HepG2 (cell line): ENCODE results near the gene MCOLN3. TPM values are rescaled to one million over a fixed set of nuclear protein-coding genes. Genes with fewer than 3 reads are reported as not detected.

Experiments
- ATAC-seq: fragments of 200-7000 bp; cut with Tn5 transposase; 3 replicates; pipeline ENCODE4 v1.9.1; 2020; ENCODE audit warnings: mild to moderate bottlenecking, moderate library complexity
- BruUV-seq: library from RNA; stranded (reverse); fragments of 400-500 nt; replicated peaks from 2 replicates; lab custom pipeline; 2021; lab: Mats Ljungman, UMichigan
- CTCF ChIA-PET: fragments of 300-600 bp; formaldehyde crosslinking; extraction: SDS; loops from one replicate; lab custom pipeline; 2021; ENCODE audit warnings: low total read pairs, inconsistent platforms, low intra/inter-chr PET ratio; lab: Yijun Ruan, JAX
- POLR2A ChIA-PET: fragments of 350-600 bp; sonication (Branson Sonifier 250); formaldehyde crosslinking; loops from one replicate; lab custom pipeline; 2020; ENCODE audit warnings: antibody characterized with exemption, inconsistent platforms; lab: Yijun Ruan, JAX
- DNase-seq: peaks from one replicate; pipeline ENCODE4 v3.0.0-alpha.2; 2015; ENCODE audit warnings: low spot score
- FAIRE-seq: peaks from 3 replicates; lab custom pipeline; 2011; peaks lifted over from hg19 to GRCh38; lab: Jason Lieb, UNC
- H2AFZ ChIP-seq: one replicate; pipeline ENCODE4 v1.6.1; 2011; ENCODE audit warnings: low read length, inconsistent platforms
- H3K27ac ChIP-seq: fragments of 300-600 bp; 3 replicates; pipeline ENCODE4 v1.8.0; 2011; ENCODE audit warnings: mixed run types, mild to moderate bottlenecking, mixed read lengths, low read length, inconsistent platforms; ENCODE audit not compliant: insufficient read depth; ENCODE audit errors: extremely low read length
- H3K27me3 ChIP-seq, 2 experiments: fragments of 200-600 bp in 1 of 2; 2 replicates in 1 of 2; 3 replicates in 1 of 2; pipeline versions ENCODE4 v1.6.0 to v1.8.0; 2011; ENCODE audit warnings: low read length in 2 of 2, mild to moderate bottlenecking in 2 of 2, moderate library complexity in 2 of 2, inconsistent platforms in 1 of 2; ENCODE audit not compliant: insufficient read depth in 2 of 2, control insufficient read depth in 1 of 2
- H3K36me3 ChIP-seq, 2 experiments: fragments of 200-600 bp in 1 of 2; replicated peaks in 1 of 2; 2 replicates in 1 of 2; 3 replicates in 1 of 2; pipeline versions ENCODE4 v1.5.1 to v1.8.0; 2011; ENCODE audit warnings: low read length in 2 of 2, inconsistent platforms in 1 of 2; ENCODE audit not compliant: insufficient read depth in 2 of 2, control insufficient read depth in 1 of 2
- H3K4me1 ChIP-seq: 2 replicates; pipeline ENCODE4 v1.5.1; 2012; ENCODE audit warnings: low read length, inconsistent platforms; ENCODE audit not compliant: insufficient read depth
- H3K4me2 ChIP-seq: 2 replicates; pipeline ENCODE4 v1.6.0; 2011; ENCODE audit warnings: low read depth, low read length, inconsistent platforms
- H3K4me3 ChIP-seq, 3 experiments: fragments of 200-600 bp in 1 of 3; sonication (generic), shearing (Covaris generic) in 1 of 3; replicated peaks in 1 of 3; 2 replicates each; pipeline ENCODE4 v1.5.1; 2011 to 2016; ENCODE audit warnings: low read length in 3 of 3, inconsistent platforms in 2 of 3, low read depth in 2 of 3, mild to moderate bottlenecking in 2 of 3, control low read depth in 1 of 3, mixed read lengths in 1 of 3; ENCODE audit not compliant: insufficient read depth in 1 of 3
- H3K79me2 ChIP-seq: one replicate; pipeline ENCODE4 v1.6.1; 2011; ENCODE audit warnings: low read length, inconsistent platforms; ENCODE audit not compliant: insufficient read depth
- H3K9ac ChIP-seq: 2 replicates; pipeline ENCODE4 v1.6.0; 2011; ENCODE audit warnings: mild to moderate bottlenecking, low read depth, low read length, inconsistent platforms; ENCODE audit not compliant: insufficient read depth
- H3K9me3 ChIP-seq: 2 replicates; pipeline ENCODE4 v1.5.1; 2012; ENCODE audit warnings: mild to moderate bottlenecking, low read length
- H4K20me1 ChIP-seq: 2 replicates; pipeline ENCODE4 v1.6.0; 2011; ENCODE audit warnings: inconsistent platforms, mild to moderate bottlenecking, low read length, moderate library complexity; ENCODE audit not compliant: insufficient read depth
- CHD4 ChIP-seq: fragments of 200-600 bp; sonication (generic); IDR thresholded peaks from 2 replicates; pipeline ENCODE4 v1.7.0; 2017; ENCODE audit warnings: mild to moderate bottlenecking, low read length, borderline replicate concordance
- ELF4 ChIP-seq: sonication (generic); formaldehyde crosslinking; IDR thresholded peaks from 2 replicates; pipeline ENCODE4 v1.5.0; 2020; ENCODE audit warnings: missing genetic modification reagents, mild to moderate bottlenecking, moderate library complexity, borderline replicate concordance
- EP300 ChIP-seq, 3 experiments: sonication (generic) in 1 of 3; formaldehyde crosslinking in 1 of 3; IDR thresholded peaks; 2 replicates each; pipeline versions ENCODE4 v1.5.1 to v1.6.1; 2011 to 2020; ENCODE audit warnings: low read depth in 2 of 3, low read length in 2 of 3, borderline replicate concordance in 1 of 3, improper control_type of control experiment in 1 of 3, mild to moderate bottlenecking in 1 of 3, missing genetic modification reagents in 1 of 3, moderate library complexity in 1 of 3
- FOXJ3 ChIP-seq: sonication (generic); formaldehyde crosslinking; IDR thresholded peaks from 2 replicates; pipeline ENCODE4 v1.4.0; 2020; ENCODE audit warnings: missing genetic modification reagents, mild to moderate bottlenecking, borderline replicate concordance
- HNF4A ChIP-seq: sonication (generic); formaldehyde crosslinking; IDR thresholded peaks from 2 replicates; pipeline ENCODE4 v1.4.0; 2020; ENCODE audit warnings: missing genetic modification reagents
- KDM3A ChIP-seq: IDR thresholded peaks from 2 replicates; pipeline ENCODE4 v1.6.1; 2018; ENCODE audit warnings: low read depth, missing compliant biosample characterization
- MTA1 ChIP-seq: sonication (generic); formaldehyde crosslinking; IDR thresholded peaks from 2 replicates; pipeline ENCODE4 v1.4.0; 2020; ENCODE audit warnings: missing genetic modification reagents, mild to moderate bottlenecking, borderline replicate concordance
- NR2F6 ChIP-seq, 2 experiments: IDR thresholded peaks; 2 replicates each; pipeline ENCODE4 v1.6.1; 2016; ENCODE audit warnings: antibody characterized with exemption in 1 of 2, mild to moderate bottlenecking in 1 of 2
- ZKSCAN1 ChIP-seq: fragments of 150-350 bp; IDR thresholded peaks from 2 replicates; pipeline ENCODE4 v1.6.1; 2014; ENCODE audit warnings: low read length
- ZKSCAN5 ChIP-seq: sonication (generic); formaldehyde crosslinking; IDR thresholded peaks from 2 replicates; pipeline ENCODE4 v1.5.1; 2020; ENCODE audit warnings: mild to moderate bottlenecking, missing genetic modification reagents
- ZNF253 ChIP-seq: sonication (generic); formaldehyde crosslinking; IDR thresholded peaks from 2 replicates; pipeline ENCODE4 v1.8.0; 2022; ENCODE audit warnings: mild to moderate bottlenecking, missing genetic modification reagents, borderline replicate concordance
- ZNF607 ChIP-seq: sonication (generic); formaldehyde crosslinking; IDR thresholded peaks from 2 replicates; pipeline ENCODE4 v1.5.1; 2020; ENCODE audit warnings: missing genetic modification reagents, mild to moderate bottlenecking, borderline replicate concordance
- ZSCAN31 ChIP-seq: sonication (generic); formaldehyde crosslinking; IDR thresholded peaks from 2 replicates; pipeline ENCODE4 v1.5.0; 2020; ENCODE audit warnings: low read depth, mild to moderate bottlenecking, missing genetic modification reagents
- WGBS: methylation state at CpG from one replicate; pipeline ENCODE4 v1.1.6; 2017; ENCODE audit warnings: low lambda C conversion rate; 5-methylcytosine and 5-hydroxymethylcytosine counted together
- in situ Hi-C: cut with HindIII; loops from 2 replicates; pipeline ENCODE4 v1.10.0; 2017; ENCODE audit warnings: low pct_unique_long_range_greater_than_20kb; ENCODE audit not compliant: extremely low pct_ligation_motif_present
- intact Hi-C: fragments of 100-400 bp; cut with micrococcal nuclease; formaldehyde crosslinking; loops from one replicate; pipeline ENCODE4 v1.10.0; 2022; ENCODE audit not compliant: unreplicated experiment
- polyA plus RNA-seq, 8 experiments: library from polyadenylated mRNA; depleted of rRNA in 3 of 8; stranded (reverse) in 7 of 8; unstranded in 1 of 8; fragments of >200 nt; fragmentation: Illumina TruSeq in 4 of 8; extraction: Trizol in 4 of 8; gene quantifications; 2 replicates each; pipeline versions ENCODE4 v1.2.1 to v1.2.3, GENCODE V29; 2011 to 2016; ENCODE audit warnings: low read depth in 4 of 8, missing spikeins in 1 of 8, mixed read lengths in 1 of 8; ENCODE audit not compliant: insufficient read depth in 1 of 8
- total RNA-seq, 5 experiments: library from RNA; depleted of rRNA; stranded (reverse); fragments of >200 nt; fragmentation: Illumina TruSeq; extraction: Trizol; gene quantifications; 2 replicates each; pipeline ENCODE4 v1.2.3, GENCODE V29; 2016; ENCODE audit warnings: low read depth in 1 of 5
- TF ChIP-seq, protein P1 (sequence below): sonication (generic); formaldehyde crosslinking; IDR thresholded peaks from 2 replicates; pipeline ENCODE4 v1.5.0; 2020; ENCODE audit warnings: missing genetic modification reagents
- TF ChIP-seq, protein P2 (sequence below): sonication (generic); formaldehyde crosslinking; IDR thresholded peaks from 2 replicates; pipeline ENCODE4 v1.5.1; 2020; ENCODE audit warnings: mild to moderate bottlenecking, moderate library complexity, missing genetic modification reagents
- TF ChIP-seq, protein P3 (sequence below): fragments of 450-650 bp; IDR thresholded peaks from 2 replicates; pipeline ENCODE4 v1.6.1; 2017; ENCODE audit warnings: mild to moderate bottlenecking

Gene MCOLN3
- total and polyA plus RNA-seq, 2 of the 13 experiments (the other 11 are each of a cell fraction or from before 2014, with no cell fraction given) = 0.04 TPM

GRCh38 chr1:85058311-85058710, 10.0 kb upstream of the MCOLN3 start:
- H3K4me1 ChIP-seq = no peaks in the 10 kb centered on the region
- WGBS = 3% methylated on average over 1 of the region's 1 CpG
- H3K36me3 ChIP-seq = no peaks in the 10 kb centered on the region
- BruUV-seq = no TSS peak
- no peaks in the 10 kb centered on the region for H4K20me1 ChIP-seq
- no peak overlapping the region for H3K27ac ChIP-seq
- intact Hi-C loops (no loop called here), in situ Hi-C loops (no loop called here)
- no peak overlapping the region for H3K4me2 ChIP-seq
- no peak for DNase-seq
- no peak overlapping the region for H3K4me3 ChIP-seq
- H3K27me3 ChIP-seq = peaks cover 0 to 4% of the 10 kb centered on the region in 2 experiments; a peak in 1 of 5 replicates
- no peak overlapping the region for H2AFZ ChIP-seq
- POLR2A ChIA-PET = no interaction called here
- no peak for TF ChIP-seq MTA1
- no peak for TF ChIP-seq ELF4
- TF ChIP-seq HNF4A (CRISPR knock-in tag) = no peak
- no peak for TF ChIP-seq EP300 (IDR thresholded peaks at IDR 0.05; ENCODE audit: low read depth in 2 of 2, low read length in 2 of 2)
- no peak for TF ChIP-seq EP300 (CRISPR knock-in tag; IDR thresholded peaks at IDR 0.05; ENCODE audit: borderline replicate concordance)
- TF ChIP-seq ZKSCAN5 (CRISPR knock-in tag) = no peak
- TF ChIP-seq, protein P1, sequence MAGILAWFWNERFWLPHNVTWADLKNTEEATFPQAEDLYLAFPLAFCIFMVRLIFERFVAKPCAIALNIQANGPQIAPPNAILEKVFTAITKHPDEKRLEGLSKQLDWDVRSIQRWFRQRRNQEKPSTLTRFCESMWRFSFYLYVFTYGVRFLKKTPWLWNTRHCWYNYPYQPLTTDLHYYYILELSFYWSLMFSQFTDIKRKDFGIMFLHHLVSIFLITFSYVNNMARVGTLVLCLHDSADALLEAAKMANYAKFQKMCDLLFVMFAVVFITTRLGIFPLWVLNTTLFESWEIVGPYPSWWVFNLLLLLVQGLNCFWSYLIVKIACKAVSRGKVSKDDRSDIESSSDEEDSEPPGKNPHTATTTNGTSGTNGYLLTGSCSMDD (CRISPR knock-in tag) = no peak
- TF ChIP-seq, protein P2, sequence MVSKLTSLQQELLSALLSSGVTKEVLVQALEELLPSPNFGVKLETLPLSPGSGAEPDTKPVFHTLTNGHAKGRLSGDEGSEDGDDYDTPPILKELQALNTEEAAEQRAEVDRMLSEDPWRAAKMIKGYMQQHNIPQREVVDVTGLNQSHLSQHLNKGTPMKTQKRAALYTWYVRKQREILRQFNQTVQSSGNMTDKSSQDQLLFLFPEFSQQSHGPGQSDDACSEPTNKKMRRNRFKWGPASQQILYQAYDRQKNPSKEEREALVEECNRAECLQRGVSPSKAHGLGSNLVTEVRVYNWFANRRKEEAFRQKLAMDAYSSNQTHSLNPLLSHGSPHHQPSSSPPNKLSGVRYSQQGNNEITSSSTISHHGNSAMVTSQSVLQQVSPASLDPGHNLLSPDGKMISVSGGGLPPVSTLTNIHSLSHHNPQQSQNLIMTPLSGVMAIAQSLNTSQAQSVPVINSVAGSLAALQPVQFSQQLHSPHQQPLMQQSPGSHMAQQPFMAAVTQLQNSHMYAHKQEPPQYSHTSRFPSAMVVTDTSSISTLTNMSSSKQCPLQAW = no peak
- TF ChIP-seq FOXJ3 (CRISPR knock-in tag) = no peak
- TF ChIP-seq, protein P3, sequence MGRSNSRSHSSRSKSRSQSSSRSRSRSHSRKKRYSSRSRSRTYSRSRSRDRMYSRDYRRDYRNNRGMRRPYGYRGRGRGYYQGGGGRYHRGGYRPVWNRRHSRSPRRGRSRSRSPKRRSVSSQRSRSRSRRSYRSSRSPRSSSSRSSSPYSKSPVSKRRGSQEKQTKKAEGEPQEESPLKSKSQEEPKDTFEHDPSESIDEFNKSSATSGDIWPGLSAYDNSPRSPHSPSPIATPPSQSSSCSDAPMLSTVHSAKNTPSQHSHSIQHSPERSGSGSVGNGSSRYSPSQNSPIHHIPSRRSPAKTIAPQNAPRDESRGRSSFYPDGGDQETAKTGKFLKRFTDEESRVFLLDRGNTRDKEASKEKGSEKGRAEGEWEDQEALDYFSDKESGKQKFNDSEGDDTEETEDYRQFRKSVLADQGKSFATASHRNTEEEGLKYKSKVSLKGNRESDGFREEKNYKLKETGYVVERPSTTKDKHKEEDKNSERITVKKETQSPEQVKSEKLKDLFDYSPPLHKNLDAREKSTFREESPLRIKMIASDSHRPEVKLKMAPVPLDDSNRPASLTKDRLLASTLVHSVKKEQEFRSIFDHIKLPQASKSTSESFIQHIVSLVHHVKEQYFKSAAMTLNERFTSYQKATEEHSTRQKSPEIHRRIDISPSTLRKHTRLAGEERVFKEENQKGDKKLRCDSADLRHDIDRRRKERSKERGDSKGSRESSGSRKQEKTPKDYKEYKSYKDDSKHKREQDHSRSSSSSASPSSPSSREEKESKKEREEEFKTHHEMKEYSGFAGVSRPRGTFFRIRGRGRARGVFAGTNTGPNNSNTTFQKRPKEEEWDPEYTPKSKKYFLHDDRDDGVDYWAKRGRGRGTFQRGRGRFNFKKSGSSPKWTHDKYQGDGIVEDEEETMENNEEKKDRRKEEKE = no peak
- TF ChIP-seq ZNF607 = no peak
- TF ChIP-seq ZNF253 (CRISPR knock-in tag) = no peak
- no peak for TF ChIP-seq ZSCAN31 (CRISPR knock-in tag)
- TF ChIP-seq ZKSCAN1 = no peak
- TF ChIP-seq CHD4 = no peak
- no peak for TF ChIP-seq NR2F6 (IDR thresholded peaks at IDR 0.05)
- TF ChIP-seq NR2F6 (CRISPR knock-in tag; IDR thresholded peaks at IDR 0.05) = no peak
- no peak for TF ChIP-seq KDM3A (CRISPR knock-in tag)
- no peaks in the 10 kb centered on the region for H3K9me3 ChIP-seq
- H3K9ac ChIP-seq = no peak overlapping the region
- no peaks in the 10 kb centered on the region for H3K79me2 ChIP-seq
- ATAC-seq = no peak
- CTCF ChIA-PET = no interaction called here
- no peak for FAIRE-seq
